HG02763 (cell line): ENCODE results near the gene KANTR.

Experiments used
- ATAC-seq: cut with Tn5 transposase; IDR thresholded peaks from one replicate; pipeline ENCODE4 v1.9.1; 2021; ENCODE audit warnings: mild to moderate bottlenecking, moderate library complexity; ENCODE audit not compliant: unreplicated experiment

Gene KANTR

DNA sequence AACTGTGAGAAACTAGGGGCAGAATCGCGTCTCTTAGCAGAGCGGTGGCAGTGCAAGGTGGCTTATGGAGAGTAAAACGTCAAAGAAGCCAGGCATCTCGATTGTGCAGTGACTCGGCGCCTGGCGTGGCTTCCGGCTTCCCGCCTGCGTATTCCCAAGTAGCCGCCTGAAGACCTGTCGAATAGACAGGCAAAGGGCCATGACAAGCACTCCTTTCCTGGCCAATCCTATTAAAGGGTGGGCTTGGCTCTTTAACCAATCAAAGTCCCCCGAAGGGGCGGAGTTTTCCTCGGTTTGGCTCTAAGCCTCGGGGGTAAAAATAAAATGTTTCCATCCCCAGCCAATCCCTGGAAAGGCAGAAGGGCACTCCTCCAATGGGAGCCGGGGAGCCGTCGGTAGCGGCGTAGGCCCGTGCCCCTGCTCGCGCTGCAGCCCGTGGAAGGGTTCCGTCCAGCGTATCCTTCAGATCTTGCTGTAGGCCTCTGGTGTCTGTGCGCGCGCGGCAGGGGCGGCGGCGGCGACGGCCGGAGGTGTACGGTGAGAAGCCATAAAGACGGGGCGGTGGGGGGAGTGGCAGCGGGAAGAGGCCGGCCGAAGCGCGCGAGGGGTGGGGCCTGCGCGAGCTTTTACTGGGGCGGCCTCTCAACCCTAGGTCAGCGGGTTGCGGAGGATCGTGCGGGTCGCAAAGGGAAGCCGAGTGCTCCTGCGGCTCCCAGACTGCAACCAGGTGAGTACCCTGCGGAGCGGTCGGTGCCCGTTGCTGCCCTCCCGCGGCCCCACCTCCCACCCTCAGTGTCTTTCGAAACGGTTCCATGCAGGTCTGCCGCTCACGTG is at the start of gene KANTR:
Gene KANTR (plus strand): TSS at position 395 of the 834 bp plus-strand sequence. CDS start 30,131 bp downstream, outside the sequence.
- ATAC-seq, result peak; percentile 85

DNA sequence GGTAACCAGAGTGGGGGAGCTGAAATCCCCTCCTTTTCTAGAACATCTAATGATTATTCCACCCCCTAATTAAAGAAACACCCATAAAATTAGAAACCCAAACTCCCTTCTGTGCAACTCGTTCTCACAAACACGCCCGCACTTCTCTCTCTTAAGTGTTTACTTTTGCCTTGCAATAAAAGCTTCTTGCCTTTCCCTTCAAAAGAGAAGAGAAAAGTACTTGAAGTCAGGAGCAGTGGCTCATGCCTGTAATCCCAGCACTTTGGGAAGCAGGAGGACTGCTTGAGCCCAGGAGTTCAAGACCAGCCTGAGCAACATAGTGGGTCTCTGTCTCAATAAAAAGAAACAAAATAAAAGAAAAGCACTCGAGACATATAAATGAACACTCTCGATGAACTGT is 48.9 kb upstream of the KANTR start:
- ATAC-seq, result no peak

DNA sequence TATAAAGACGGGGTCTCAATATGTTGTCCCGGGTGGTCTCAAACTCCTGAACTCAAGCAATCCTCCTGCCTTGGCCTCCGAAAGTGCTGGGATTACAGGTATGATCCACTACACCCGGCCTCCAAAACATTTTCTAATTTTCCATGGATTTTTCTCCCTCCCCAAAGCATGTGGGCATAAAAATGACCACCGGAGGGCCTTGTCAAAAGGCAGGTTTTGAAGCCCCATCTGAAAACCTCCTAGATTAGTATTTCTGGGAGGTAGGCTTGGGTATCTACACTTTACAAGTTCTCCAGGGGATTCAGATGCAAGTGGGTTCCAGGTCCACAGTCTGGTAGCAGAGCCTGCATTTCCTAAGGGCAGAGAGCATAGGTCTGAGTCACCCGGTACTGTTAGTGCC is 46.7 kb upstream of the KANTR start:
- no peak for ATAC-seq

- ATAC-seq, result no peak
Observed at GRCh38 chrX:53048169-53049126, 45.5 kb upstream of the KANTR start, which contains the start of gene GPR173. TSS of gene GPR173 (plus strand) at chrX:53048789. CDS start at chrX:53076622, 27,833 bp downstream.

DNA sequence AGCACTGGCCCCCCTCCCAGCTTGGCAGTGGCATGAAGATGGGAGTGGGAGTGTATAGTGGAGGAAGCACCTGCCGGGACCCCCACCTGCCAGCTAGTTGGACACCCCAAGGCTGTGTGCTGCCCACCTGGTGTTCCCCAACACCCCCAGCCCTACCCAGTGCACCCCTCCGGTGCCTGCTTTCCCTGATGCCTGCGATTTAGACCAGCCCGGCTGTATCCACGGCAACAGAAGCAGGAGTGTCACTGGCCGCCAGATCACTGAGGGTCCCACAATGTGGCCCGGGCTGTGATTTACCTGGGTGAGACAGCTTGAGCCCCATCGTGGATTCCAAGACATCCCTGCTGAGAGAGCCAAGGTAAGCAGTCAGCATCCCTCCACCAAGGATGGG is 44.8 kb upstream of the KANTR start:
- no peak for ATAC-seq

- no peak for ATAC-seq
Observed at GRCh38 chrX:53050841-53051240, 43.1 kb upstream of the KANTR start.

- ATAC-seq, result no peak
Observed at GRCh38 chrX:53055244-53055849, 38.6 kb upstream of the KANTR start.

DNA sequence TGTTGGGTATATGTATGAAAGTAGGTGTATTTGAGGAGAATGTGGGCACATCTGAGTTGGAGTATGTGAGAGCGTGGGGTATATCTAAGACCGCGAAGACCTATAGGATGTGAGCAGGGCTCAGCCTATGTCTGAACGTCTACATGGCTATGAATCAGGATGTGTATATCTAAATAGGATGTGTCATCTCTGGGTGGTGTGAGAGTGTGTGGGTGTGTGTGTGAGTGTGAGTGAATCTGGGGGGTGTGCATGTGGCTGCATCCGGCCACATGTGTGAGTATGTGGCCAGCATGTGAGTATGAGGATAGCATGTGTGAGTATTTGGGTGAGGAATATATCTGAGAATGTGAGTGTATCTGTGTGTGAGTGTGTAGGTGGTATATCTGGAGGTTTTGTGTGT is 37.6 kb upstream of the KANTR start:
- ATAC-seq, result no peak

- no peak for ATAC-seq
Observed at GRCh38 chrX:53065104-53065503, 28.8 kb upstream of the KANTR start.

DNA sequence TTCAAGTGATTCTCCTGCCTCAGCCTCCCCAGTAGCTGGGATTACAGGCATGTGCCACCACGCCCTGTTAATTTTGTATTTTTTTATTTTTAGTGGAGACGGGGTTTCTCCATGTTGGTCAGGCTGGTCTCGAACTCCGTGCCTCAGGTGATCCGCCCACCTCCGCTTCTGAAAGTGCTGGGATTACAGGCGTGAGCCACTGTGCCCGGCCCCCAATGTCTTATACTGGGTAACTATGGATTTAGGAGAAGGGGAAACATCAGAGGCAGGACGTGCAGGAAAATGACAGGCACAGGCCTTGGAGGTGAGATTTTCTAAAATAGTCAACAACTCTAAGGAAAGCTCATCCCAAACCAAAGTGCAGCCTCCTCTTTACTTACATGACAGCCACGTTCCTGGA is 22.9 kb upstream of the KANTR start:
- no peak for ATAC-seq

GRCh38 chrX:53071604-53072417 is 22.1 kb upstream of the KANTR start:
- ATAC-seq, result peak; percentile 79

- ATAC-seq, result no peak
Observed at GRCh38 chrX:53072418-53073114, 21.4 kb upstream of the KANTR start.

DNA sequence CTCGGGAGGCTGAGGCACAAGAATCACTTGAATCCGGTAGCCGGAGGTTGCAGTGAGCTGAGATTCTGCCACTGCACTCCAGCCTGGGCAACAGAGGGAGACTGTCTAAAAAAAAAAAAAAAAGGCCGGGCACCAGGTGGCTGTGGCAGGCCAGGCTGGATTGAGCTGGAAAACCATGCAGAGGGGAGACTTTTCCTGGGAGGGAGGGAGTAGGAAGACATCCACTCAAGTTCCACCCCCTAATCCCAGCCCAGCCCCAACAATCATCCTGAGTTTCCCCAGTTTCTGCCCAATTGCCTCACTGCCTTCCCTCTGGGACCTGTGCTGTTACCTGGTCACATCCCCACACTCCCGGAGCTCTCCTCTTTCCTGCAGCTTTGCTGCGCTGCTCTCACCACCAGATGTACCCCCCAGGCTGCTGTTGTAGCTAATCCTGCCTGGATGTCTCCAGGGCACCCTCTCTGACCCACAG is 20.8 kb upstream of the KANTR start:
- ATAC-seq, result no peak

GRCh38 chrX:53075011-53075410 is 18.9 kb upstream of the KANTR start:
- ATAC-seq, result no peak

DNA sequence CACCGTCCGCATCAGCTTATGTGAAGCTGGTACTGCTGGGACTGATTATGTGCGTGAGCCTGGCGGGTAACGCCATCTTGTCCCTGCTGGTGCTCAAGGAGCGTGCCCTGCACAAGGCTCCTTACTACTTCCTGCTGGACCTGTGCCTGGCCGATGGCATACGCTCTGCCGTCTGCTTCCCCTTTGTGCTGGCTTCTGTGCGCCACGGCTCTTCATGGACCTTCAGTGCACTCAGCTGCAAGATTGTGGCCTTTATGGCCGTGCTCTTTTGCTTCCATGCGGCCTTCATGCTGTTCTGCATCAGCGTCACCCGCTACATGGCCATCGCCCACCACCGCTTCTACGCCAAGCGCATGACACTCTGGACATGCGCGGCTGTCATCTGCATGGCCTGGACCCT is 17.3 kb upstream of the KANTR start:
- no peak for ATAC-seq

DNA sequence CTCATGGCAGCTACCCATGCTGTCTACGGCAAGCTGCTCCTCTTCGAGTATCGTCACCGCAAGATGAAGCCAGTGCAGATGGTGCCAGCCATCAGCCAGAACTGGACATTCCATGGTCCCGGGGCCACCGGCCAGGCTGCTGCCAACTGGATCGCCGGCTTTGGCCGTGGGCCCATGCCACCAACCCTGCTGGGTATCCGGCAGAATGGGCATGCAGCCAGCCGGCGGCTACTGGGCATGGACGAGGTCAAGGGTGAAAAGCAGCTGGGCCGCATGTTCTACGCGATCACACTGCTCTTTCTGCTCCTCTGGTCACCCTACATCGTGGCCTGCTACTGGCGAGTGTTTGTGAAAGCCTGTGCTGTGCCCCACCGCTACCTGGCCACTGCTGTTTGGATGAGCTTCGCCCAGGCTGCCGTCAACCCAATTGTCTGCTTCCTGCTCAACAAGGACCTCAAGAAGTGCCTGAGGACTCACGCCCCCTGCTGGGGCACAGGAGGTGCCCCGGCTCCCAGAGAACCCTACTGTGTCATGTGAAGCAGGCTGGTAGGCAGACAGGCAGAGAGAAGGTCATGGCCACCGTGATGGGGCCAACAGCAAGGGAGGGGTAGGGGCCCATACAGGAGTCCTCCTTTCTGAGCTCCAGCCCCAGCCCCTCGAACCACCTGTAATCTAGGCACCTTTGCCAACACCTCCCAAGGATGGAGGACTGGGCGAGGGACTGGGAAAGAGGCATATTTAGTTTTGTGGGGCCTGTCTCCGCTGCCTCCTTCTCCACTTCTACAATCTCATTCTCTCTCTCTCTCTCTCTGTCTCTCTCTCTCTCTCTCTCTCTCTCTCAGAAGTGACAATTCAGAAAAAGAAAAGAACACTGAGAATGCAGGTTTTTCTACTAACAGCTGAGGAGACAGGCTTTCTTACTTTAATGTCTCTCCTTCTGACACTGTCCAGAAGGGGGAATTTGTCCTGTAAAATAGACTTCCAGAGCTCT is 16.4 kb upstream of the KANTR start:
- no peak for ATAC-seq

GRCh38 chrX:53078943-53079342 is 15.0 kb upstream of the KANTR start:
- no peak for ATAC-seq
